Stimulated activated CD4-positive, alpha-beta T cell treated with anti-CD3 and anti-CD28 coated beads, TNF-alpha, amount 100 ng/mL, for 48 hours (primary cell): ENCODE measurements around the gene CREBBP.

Experiments
- DNase-seq, 3 donors: peaks; one replicate each; pipeline ENCODE4 v3.0.0-alpha.2; 2020; ENCODE audit warnings: low read depth in 3 of 3

CREBBP gene

GRCh38 chr16:3825103-3825502 lies 55.4 kb downstream of the CREBBP start:
- no peak for DNase-seq

DNA sequence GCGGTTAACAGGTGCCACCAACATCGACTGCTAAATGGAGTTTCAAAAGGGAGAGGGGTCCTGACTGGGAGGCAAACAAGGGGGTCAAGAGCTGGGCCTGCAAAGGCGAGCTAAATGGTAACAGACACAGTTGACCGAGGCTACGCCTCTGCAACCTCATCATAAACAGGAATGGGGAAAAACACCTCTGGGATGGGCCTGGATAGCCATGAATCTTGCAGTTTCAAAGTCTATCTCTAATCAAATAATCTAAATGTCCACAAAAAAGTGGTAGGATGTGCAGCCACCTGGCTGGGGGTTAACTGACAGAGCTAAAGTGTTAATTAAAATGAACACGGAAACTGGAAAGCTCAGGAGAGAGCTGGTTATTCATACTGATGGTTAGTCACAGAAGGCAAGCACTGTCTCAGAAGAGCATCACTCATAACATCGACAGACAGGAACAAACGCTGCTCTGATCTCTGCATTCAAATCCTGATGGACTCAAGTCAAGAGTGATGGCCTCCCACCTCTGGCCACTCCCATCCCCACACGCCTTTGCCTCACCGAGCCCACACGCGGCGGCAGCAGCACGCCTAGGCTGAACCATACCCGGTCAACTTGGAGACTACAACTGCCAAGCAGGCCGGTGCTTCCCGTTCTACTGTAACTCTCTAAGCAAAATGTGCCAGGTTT lies 56.3 kb downstream of the CREBBP start:
- DNase-seq: no peak

DNA sequence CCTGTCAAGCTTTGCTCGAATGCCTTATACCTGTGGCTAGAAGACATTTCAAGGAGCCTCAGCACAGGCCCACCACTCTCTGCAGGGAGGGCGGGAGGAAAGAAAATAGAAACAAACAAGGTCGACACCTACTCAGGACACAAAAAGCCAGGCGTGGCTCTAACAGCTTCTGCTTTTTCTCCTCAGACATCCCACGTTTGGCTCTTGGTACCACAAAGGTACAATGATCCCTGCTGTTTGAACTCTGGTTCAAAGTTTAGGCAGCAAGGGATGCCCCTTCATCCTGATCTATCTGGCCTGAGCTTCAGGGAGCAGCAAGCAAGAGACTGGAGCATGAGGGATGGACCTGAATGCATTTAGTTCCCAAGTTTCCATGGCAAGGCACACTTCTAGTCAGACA lies 57.1 kb downstream of the CREBBP start:
- DNase-seq: no peak

DNA sequence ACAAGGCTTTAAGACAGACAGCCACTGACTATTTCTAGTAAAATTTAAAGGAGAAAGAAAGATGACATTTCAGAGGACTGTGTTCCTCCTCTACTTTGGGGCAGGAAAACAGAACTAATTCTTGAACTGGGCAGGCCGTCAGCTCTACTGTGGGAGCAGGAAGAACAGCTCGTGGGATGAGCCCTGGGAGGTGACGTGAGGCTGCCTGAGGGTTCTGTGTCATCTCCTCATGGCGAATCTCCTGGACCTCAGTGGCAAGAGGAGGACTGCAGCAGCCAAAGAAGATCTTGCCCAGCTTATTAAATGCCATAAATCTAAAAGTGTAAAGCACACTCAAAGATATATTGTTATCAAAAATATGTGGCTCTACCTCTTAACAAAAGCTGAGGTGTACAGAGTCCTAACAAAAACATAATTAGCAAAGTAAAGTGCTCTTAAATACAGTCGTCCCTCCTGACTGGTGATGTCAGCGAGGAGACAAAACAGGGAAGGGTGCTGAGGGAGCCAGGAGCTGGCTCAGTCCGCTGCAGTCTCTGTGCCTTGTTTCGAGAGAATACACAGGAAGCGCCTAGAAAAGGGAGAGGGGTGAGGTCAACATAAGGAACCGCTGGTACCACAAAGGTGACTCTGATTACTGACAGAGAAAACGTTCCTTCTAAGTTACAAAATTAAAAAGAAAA lies 58.0 kb downstream of the CREBBP start:
- no peak for DNase-seq

DNA sequence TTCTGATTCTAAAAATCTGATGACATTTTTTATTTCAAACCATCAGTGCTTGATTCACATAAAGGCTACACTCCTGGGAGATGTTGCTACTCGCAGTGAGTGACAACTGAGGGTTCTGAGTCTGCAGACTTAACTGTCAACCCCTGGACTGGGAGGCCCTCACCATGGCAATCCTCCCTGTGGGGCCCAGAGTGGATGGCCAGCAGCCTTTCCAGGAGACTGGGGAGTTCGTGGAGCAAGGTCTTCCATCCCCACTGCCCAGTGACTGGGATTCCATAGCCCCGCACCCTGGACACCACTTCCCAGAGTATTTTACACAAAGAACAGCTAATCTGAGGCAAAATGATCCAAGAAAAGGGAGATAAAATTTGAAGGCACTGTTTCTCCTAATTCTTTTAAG lies 59.3 kb downstream of the CREBBP start:
- DNase-seq: no peak

GRCh38 chr16:3819746-3820724 lies 60.5 kb downstream of the CREBBP start:
- no peak for DNase-seq

- DNase-seq: no peak
Measured at GRCh38 chr16:3819175-3819527, 61.4 kb downstream of the CREBBP start.

- no peak for DNase-seq
Measured at GRCh38 chr16:3816326-3816725, 64.2 kb downstream of the CREBBP start.

GRCh38 chr16:3814755-3815154 lies 65.8 kb downstream of the CREBBP start:
- no peak for DNase-seq

DNA sequence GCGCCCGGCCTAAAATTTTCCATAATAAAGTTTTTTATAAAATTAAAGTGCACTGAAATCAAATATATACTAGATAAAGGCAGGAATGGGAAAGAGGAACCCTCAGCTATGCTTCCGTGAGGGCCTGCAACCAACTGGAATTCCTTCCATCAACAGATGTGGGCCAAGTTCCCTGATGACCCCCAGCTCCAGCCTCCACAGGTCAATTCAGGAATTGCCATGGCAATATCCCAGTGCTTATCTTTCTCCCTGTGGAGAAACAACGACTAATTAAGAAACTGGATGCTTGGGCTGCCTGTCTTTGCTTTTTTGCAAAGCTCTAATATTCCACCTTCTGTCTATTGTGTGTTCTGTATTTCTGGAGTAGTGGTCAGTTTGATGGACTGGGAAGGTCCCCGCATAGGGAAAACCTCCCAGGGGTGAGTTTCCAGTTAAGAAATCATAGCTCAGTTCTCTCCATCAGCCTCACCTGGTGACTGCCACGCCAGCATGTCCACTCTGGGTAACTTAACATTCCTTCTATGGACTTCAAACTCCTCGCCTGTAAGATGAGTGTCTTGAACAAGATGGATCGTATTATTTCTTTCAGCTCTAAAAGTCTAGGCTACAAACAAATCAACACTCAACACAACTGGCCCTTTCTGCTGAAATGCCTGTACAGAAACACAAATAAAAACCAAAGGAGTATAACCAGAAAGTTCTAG lies 67.9 kb downstream of the CREBBP start:
- no peak for DNase-seq

DNA sequence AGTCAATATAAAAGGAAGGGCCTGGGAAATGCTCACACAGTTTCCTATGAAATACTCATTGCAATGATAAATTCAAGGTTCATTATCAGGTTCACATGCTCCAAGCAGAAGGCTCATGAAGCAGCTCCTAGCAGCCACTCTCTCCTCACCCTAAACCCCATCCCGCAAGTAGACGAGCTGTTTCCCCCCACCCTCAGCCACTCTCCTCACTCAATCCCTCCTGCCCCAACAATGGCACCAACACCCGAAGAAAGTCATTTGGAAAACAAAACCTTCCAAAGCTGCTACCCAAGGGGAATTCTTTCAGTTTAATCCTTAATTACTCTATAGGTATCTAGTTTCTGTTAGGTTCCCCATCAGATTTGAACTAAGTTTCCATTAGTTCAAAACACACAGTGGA lies 69.7 kb downstream of the CREBBP start:
- DNase-seq: no peak

DNA sequence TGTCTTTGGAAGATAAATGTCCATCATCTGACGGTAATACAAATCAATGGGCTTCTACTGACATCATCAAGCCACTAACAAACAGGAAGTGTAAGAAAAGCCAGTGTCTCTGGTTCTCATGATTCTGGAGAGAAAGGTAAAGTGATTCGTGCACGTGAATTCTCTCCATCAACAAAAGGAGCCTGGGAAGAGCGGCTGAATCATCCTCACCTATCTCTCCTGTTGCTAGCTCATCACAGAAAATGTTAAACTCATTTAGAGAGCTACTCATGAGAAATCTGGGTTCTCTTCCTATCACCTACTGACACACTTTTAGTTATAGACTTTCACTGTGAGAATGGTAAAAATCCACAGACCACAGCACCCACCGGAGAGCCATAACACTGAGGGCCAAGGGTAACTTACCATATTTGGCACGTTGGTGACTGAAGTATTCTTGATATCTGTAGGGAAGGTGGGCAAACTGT lies 70.3 kb downstream of the CREBBP start:
- no peak for DNase-seq

GRCh38 chr16:3808308-3809063 lies 72.0 kb downstream of the CREBBP start:
- no peak for DNase-seq

- no peak for DNase-seq
Measured at GRCh38 chr16:3807425-3808123, 72.9 kb downstream of the CREBBP start.

- DNase-seq: no peak
Measured at GRCh38 chr16:3804426-3805016, 76.0 kb downstream of the CREBBP start.

DNA sequence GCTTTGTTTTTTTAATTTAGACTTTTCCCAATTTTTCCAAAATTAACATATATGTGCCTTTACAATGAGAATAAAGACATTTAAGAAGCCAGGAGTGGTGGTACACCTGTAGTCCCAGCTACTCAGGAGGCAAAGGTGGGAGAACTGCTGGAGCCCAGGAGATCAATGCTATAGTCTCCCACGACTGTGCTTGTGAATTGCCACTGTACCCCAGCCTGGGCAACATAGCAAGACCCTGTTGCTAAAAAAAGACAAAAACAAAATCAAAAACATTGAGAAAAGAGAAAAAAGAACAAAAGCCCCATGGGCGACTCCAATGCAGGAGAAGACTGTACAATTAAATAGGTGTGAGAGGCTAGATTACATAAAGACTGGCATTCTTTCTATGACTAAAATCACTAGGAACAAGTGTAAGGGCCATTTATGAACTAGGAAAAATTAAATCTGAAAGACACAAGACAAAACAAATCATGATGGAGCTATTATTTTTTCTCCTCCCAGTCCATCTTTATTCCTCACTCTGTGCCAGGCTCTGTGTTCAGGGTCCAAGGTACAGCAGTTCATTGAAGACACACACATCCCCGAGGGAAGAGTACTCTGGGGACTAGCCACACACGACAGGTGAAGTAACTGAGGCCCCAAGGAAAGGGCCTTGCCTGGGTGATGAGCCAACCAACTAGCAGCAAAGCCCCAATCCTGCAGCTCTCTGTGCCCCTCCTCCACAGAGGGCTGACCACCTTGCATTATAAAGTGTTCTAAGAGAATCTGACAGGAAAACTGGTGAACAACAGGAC lies 79.8 kb downstream of the CREBBP start:
- no peak for DNase-seq

- DNase-seq: no peak
Measured at GRCh38 chr16:3800019-3800418, 80.5 kb downstream of the CREBBP start.

DNA sequence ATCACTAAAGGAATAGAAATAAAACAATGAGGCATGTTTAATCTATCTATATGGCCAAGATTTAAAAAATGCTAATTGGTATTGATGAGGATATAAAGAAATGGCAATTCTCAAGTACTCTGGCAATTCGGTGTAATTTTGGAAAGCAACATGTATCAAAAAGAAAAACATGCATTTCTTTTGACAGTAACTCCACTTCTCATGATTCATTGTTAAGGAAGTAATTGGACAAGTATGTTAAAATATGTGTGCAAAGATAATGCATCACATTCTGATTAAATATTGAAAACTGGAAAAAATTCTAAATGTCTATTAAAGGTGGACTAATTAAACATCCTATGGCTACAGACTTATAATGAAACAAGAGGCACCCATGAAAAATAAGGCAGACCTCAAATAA lies 81.2 kb downstream of the CREBBP start:
- no peak for DNase-seq

DNA sequence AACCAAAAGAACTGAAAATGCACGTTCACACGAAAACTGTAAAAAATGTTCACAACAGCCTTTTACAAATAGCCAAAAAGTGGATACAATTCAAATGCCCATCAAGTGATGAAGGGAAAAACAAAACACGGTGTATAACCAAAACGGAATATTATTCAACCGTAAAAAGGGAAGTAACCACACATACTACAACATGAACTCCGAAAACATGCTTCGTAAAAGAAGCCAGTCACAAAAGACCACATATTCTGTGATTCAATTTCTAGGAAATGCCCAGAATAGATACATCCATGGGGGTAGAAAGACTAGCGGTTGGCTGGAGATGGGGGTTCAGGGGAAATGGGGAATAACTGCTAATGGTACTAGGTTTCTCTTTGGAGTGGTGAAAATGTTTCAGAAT lies 81.7 kb downstream of the CREBBP start:
- no peak for DNase-seq
